ENCODE measurements around the gene GARS1.

- TF ChIP-seq CTCF (IDR thresholded peaks at IDR 0.05) (no peak), POLR2A (IDR thresholded peaks at IDR 0.05) (no peak)
Measured at GRCh38 chr7:30575910-30576309, 18.8 kb upstream of the GARS1 start.
